Chondrocyte (in vitro differentiated cells): ENCODE data around the gene FLRT1. TPM values are rescaled to one million over a fixed set of nuclear protein-coding genes. Genes with fewer than 3 reads are reported as not detected.

Experiments used
- DNase-seq: peaks from one replicate; pipeline ENCODE4 v3.0.0; 2021; ENCODE audit warnings: mixed read lengths, low spot score
- H3K27ac Mint-ChIP-seq: one replicate; pipeline ENCODE4 v1.8.0; 2021; ENCODE audit warnings: mild to moderate bottlenecking, moderate library complexity, mixed read lengths; ENCODE audit not compliant: unreplicated experiment
- H3K27me3 Mint-ChIP-seq: 2 replicates; pipeline ENCODE4 v1.8.0; 2021; ENCODE audit warnings: low read depth, mixed read lengths
- H3K36me3 Mint-ChIP-seq: 2 replicates; pipeline ENCODE4 v1.8.0; 2021; ENCODE audit warnings: low read depth, mixed read lengths
- H3K4me1 Mint-ChIP-seq: 2 replicates; pipeline ENCODE4 v1.8.0; 2021; ENCODE audit warnings: low read depth, mild to moderate bottlenecking, mixed read lengths
- H3K4me3 Mint-ChIP-seq: one replicate; pipeline ENCODE4 v1.8.0; 2021; ENCODE audit warnings: mild to moderate bottlenecking, moderate library complexity, mixed read lengths; ENCODE audit not compliant: unreplicated experiment
- H3K9me3 Mint-ChIP-seq: 2 replicates; pipeline ENCODE4 v1.8.0; 2021; ENCODE audit warnings: low read depth, mixed read lengths
- CTCF ChIP-seq: fragments of 200-600 bp; sonication (generic); IDR thresholded peaks from 2 replicates; pipeline ENCODE4 v1.5.0; 2021; ENCODE audit warnings: antibody characterized with exemption, mild to moderate bottlenecking, moderate library complexity
- long read RNA-seq: library from polyadenylated mRNA; stranded (forward); transcript quantifications from one replicate; pipeline ENCODE4 v2.0.0, GENCODE V29; 2021
- total RNA-seq: library from RNA; stranded (reverse); gene quantifications from 3 replicates; pipeline ENCODE4 v1.2.1, GENCODE V29; 2021

FLRT1 gene, protein sequence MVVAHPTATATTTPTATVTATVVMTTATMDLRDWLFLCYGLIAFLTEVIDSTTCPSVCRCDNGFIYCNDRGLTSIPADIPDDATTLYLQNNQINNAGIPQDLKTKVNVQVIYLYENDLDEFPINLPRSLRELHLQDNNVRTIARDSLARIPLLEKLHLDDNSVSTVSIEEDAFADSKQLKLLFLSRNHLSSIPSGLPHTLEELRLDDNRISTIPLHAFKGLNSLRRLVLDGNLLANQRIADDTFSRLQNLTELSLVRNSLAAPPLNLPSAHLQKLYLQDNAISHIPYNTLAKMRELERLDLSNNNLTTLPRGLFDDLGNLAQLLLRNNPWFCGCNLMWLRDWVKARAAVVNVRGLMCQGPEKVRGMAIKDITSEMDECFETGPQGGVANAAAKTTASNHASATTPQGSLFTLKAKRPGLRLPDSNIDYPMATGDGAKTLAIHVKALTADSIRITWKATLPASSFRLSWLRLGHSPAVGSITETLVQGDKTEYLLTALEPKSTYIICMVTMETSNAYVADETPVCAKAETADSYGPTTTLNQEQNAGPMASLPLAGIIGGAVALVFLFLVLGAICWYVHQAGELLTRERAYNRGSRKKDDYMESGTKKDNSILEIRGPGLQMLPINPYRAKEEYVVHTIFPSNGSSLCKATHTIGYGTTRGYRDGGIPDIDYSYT
- total RNA-seq = 0.12 to 0.31 TPM (median 0.22 TPM) in 3 replicates
- long read RNA-seq, partial matches to known transcripts = 0 of 1 reads
- long read RNA-seq, other reads (novel, unspliced or antisense) = 0 of 1 reads

DNA sequence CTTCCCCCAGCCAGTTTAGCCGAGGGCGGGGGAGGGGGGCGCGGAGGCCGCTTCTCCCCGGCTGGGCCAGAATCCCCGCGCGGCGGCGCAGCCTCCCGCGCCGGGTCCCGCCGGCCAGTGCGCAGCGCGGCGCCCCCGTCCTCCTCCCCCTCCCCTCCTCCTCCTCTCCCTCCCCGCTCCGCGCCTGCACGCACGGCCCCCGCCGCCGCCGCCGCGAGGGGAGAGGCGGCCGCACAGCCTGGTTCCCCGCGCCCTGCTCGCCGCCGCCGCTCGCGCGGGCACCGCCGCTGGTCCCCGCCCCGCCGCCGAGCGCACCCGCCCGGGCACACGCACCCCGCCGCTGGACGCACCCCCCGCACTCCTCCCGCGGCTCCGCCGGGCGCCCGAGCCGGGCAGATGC, at the start of gene FLRT1:
FLRT1 (plus strand) TSS at position 356 of the 400 bp plus-strand sequence. CDS start 80,337 bp downstream, outside the sequence.
- Mint-ChIP-seq H3K4me1 (peaks cover 5% of the 10 kb centered on the region), H3K4me3 (peak within 1 kb of the TSS; percentile 68), H3K9me3 (no peaks in the 10 kb centered on the region), H3K36me3 (no peaks in the 10 kb centered on the region), H3K27me3 (peaks cover 10% of the 10 kb centered on the region), H3K27ac (no peak within 1 kb of the TSS)
- no peak for DNase-seq
- no peak for TF ChIP-seq CTCF

DNA sequence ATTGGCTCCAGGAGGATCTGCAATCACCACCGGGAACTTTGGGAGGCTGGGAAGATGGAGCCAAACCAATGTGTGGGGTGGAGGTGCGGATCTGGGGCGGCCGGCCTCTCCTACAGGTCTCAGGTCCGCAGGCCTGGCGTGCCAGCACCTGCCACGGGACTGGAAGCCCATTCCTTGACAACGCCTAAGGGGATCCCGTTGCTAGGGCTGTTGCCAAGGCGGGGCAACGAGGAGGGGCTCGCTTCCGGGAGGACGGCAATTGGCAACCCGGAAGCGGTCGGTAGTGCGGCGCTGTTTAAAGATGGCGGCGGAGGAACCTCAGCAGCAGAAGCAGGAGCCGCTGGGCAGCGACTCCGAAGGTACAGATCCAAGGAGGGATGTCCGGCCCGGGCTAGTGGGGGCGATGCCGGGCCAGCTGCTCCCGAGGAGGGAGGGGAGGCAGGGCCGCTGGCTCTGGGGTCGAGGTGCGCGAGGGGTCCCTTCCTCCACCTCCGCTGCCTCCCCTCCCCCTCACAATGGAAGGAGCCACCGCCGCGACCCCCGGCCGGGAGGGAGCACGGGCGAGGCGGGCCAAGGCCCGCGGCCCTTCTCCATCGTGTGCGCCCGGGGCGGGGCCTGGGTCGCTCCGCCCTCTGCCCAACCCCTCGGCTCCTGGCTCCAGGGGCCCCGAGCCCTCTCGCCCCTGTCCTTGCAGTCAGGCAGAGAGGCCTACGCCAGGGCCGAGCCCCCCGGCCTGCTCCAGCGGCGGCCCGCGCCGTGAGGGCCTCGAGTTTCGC, 49.4 kb upstream of the FLRT1 start, which contains the start of gene OTUB1:
OTUB1 (plus strand) TSS at position 283 of the 776 bp plus-strand sequence; CDS start at position 302, 19 bp downstream.
- no peak for DNase-seq
- Mint-ChIP-seq H3K36me3 (peaks cover 5% of the 10 kb centered on the region), H3K4me1 (peaks cover 25% of the 10 kb centered on the region), H3K27ac (peak within 1 kb of the TSS; percentile 98), H3K4me3 (peak within 1 kb of the TSS; percentile 89), H3K27me3 (no peaks in the 10 kb centered on the region), H3K9me3 (no peaks in the 10 kb centered on the region)
- no peak for TF ChIP-seq CTCF

- Mint-ChIP-seq H3K9me3 (no peaks in the 10 kb centered on the region), H3K4me3 (peak overlapping the region; percentile 68), H3K27me3 (no peaks in the 10 kb centered on the region), H3K27ac (no peak overlapping the region), H3K4me1 (peaks cover 25% of the 10 kb centered on the region), H3K36me3 (peaks cover 7% of the 10 kb centered on the region)
- no peak for DNase-seq
- TF ChIP-seq CTCF = no peak
Measured at GRCh38 chr11:63986932-63987513, 48.7 kb upstream of the FLRT1 start.

GRCh38 chr11:63991558-63991957, 44.2 kb upstream of the FLRT1 start:
- no peaks in the 10 kb centered on the region for H3K9me3 Mint-ChIP-seq
- no peak overlapping the region for H3K4me3 Mint-ChIP-seq
- H3K27me3 Mint-ChIP-seq = no peaks in the 10 kb centered on the region
- H3K4me1 Mint-ChIP-seq = peaks cover 14% of the 10 kb centered on the region
- no peak overlapping the region for H3K27ac Mint-ChIP-seq
- TF ChIP-seq CTCF = no peak
- DNase-seq = no peak
- H3K36me3 Mint-ChIP-seq = peaks cover 14% of the 10 kb centered on the region
